Measurements from ENCODE around the gene AMFR.

Gene AMFR

GRCh38 chr16:56425439-56425832 lies at the start of gene AMFR:
AMFR (minus strand) TSS chr16:56425545; CDS start chr16:56425327, 218 bp downstream.
- peak; percentile 75 for DNase-seq (ENCODE audit: low spot score)

- DNase-seq (ENCODE audit: low spot score), result no peak
Measured at GRCh38 chr16:56470666-56471065, 45.3 kb upstream of the AMFR start.

DNA sequence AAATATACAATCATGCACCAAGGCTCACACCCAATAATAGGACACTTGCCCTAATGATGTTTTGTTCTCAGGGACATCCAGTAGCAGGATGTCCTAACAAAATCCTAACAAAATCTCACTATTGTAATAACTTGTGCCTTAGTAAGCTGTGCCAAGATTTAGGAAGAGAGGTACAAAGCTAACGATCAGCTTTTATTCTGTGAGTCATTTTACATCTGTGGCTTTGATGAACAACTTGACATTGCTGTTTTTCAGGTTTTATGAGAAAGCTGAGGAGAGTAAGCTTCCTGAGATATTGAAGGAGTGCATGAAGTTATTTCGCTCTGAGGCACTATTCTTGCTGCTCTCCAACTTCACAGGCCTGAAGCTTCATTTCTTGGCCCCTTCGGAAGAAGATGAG lies 44.9 kb upstream of the AMFR start:
- DNase-seq (ENCODE audit: low spot score), result no peak

- DNase-seq (ENCODE audit: low spot score), result no peak
Measured at GRCh38 chr16:56469748-56470147, 44.4 kb upstream of the AMFR start.

GRCh38 chr16:56468800-56469199 lies 43.5 kb upstream of the AMFR start:
- no peak for DNase-seq (ENCODE audit: low spot score)

DNA sequence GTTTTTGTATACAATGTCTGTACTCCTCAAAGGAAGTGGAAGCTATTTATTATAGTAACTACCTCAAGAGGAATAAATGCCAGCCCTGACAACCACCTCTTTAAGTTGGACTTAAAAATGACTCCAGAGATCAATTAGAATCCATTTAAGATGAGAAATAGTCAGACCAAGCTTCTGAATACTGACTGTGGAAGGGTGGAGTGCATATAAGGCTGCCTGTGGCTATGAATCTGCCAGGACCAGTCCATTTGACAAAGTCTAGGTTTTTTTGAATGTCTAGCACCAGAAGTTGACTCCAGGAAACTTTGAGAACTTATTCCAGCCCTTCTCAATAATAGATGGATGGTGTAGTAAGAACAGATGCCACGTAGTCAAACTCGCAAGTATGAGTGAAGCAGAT lies 41.0 kb upstream of the AMFR start:
- DNase-seq (ENCODE audit: low spot score), result no peak

- DNase-seq (ENCODE audit: low spot score), result no peak
Measured at GRCh38 chr16:56463153-56463552, 37.8 kb upstream of the AMFR start.

DNA sequence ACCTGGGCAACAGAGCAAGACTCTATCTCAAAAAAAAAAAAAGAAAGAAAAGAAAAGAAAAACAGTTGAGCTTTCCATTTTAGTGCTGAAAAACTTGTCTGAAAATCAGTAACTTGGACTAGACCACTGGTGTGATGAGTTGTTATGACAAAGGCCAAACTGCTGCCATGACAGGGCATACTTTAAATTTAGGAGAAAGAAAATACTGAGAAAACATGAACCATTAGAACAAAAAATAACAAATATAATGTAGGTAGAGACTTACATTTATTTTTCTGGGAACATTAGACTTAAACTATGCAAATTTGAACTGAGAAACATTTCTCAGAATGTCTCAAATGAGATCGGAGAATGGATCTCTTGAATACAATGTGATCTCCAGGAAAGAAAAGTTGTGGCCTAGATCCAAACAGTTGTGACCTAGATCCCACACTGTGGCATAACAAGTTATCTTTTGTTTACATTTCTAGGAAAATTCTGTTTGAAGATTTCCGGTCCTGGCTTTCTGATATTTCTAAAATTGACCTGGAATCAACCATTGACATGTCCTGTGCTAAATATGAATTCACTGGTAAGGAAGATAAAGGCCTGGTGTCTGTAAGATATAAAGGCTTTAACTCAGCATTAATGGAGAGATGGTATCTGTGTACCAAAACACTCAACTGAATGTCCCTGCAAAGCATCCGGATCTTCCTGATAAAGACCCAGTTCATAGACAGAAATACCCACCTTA lies 36.9 kb upstream of the AMFR start:
- no peak for DNase-seq (ENCODE audit: low spot score)

DNA sequence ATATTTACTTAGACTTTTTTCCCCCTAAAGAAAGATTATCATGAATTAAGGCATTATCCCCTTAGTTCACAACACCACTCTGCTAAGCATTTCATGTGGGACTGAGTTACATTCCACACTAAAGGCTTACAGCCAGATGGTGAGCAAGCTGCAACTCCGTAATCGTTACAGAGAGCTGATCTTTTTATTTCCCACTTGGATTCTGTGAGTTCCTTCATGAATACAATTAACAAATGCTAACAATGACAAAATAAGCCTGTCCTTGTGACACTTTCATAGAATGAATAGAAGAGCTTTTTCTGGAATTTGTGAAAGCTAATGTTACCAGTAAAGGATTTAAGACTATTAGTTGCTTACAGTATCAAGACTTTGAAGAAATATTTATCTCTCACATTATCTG lies 34.8 kb upstream of the AMFR start:
- DNase-seq (ENCODE audit: low spot score), result no peak

GRCh38 chr16:56457927-56458470 lies 32.7 kb upstream of the AMFR start:
- DNase-seq (ENCODE audit: low spot score), result no peak

- DNase-seq (ENCODE audit: low spot score), result no peak
Measured at GRCh38 chr16:56451753-56452689, 26.7 kb upstream of the AMFR start.

DNA sequence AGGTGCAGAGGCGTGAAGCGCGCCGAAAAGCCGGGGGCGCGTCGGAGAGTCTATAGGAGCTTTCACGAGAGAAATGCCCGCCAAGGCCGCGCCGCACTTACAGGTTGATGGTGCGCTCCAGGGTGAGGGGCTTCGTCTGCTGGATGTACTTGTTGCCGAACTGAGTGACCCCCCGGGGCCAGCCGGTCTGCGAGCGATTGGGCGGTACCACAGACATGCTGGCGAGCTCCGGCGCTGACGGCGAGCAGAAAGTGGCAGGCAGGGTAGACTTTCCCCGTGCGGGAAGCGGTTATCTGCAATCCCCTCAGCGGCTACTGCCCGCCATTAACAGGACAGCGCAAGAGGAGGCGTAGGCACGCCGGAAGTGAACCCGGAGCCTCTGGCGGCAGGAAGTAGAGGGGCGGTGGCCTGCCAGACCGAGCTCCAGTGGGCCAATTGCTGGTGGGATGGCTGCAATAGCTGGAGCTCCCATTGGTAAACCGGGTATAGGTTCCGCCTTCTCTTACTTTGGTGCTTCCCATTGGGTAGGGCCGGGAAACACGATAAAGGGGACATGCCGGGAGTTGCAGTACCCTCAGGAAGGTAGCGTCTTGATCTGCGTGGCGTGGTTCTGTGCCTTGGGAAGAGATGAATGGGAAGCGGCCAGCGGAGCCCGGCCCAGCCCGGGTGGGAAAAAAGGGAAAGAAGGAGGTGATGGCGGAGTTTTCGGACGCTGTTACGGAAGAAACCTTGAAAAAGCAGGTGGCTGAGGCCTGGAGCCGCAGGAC lies 25.8 kb upstream of the AMFR start, which contains the start of the genes NUDT21 and OGFOD1:
NUDT21 (minus strand) TSS at position 347 of the 767 bp plus-strand sequence; CDS start at position 217, 130 bp downstream.
OGFOD1 (plus strand) TSS at position 569 of the 767 bp plus-strand sequence; CDS start at position 628, 59 bp downstream.
- DNase-seq (ENCODE audit: low spot score), result peak; percentile 94

GRCh38 chr16:56450275-56450985 lies 25.1 kb upstream of the AMFR start:
- DNase-seq (ENCODE audit: low spot score), result no peak

- no peak for DNase-seq (ENCODE audit: low spot score)
Measured at GRCh38 chr16:56448005-56448404, 22.7 kb upstream of the AMFR start.

DNA sequence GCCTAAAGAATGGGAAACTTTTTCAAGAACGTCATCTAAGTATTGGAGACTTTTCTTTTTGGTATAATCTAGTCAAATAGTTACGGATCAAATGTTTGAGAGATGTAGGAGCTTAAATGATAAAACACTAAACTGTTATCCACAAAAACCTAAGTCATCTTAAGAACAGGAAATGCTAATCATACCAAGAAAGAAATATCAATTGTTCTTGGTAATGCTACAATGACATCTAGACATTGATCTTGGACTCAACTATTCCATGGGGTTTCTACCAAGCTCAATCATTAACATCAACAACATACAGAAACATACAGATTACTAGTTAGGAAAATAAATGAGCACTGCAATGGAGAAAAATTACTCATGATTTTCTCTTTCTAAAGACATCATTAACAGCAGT lies 21.9 kb upstream of the AMFR start:
- no peak for DNase-seq (ENCODE audit: low spot score)

DNA sequence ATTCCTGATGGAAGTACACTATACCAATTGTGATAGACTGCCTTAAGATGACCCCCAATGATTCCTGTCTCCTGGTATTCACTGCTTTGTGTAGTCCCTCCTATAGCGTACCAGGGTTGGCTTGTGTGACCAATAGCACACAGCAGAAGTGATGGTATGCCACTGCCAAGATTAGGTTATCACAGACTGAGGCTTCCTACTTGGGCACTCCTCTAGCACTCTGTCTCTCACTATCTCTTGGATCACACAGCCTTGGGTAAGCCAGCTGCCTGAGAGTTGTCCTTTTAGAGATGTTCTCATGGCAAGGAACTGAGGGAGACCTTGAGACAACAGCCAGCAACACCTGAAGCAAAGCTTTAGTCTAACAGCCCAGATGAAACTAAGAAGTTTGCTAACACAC lies 12.7 kb upstream of the AMFR start:
- no peak for DNase-seq (ENCODE audit: low spot score)

- no peak for DNase-seq (ENCODE audit: low spot score)
Measured at GRCh38 chr16:56436258-56436657, 10.9 kb upstream of the AMFR start.

GRCh38 chr16:56428091-56428490 lies 2.7 kb upstream of the AMFR start:
- DNase-seq (ENCODE audit: low spot score), result no peak

DNA sequence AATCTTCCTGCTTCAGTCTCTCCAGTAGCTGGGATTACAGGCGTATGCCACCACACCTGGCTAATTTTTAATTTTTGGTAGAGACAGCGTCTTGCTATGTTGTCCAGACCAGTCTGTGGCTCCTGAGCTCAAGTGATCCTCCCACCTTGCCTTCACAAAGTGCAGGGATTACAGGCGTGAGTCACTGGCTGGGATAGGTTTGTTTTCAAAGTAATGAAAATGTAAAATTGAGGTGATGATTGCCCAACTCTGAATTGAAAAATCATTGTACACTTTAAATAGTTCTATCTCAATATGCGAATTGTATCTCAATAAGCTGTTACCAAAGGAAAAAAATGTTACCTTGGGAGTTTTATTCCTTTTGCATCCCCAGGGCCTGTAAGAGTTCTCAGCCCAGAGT lies 1.2 kb upstream of the AMFR start:
- DNase-seq (ENCODE audit: low spot score), result no peak

DNA sequence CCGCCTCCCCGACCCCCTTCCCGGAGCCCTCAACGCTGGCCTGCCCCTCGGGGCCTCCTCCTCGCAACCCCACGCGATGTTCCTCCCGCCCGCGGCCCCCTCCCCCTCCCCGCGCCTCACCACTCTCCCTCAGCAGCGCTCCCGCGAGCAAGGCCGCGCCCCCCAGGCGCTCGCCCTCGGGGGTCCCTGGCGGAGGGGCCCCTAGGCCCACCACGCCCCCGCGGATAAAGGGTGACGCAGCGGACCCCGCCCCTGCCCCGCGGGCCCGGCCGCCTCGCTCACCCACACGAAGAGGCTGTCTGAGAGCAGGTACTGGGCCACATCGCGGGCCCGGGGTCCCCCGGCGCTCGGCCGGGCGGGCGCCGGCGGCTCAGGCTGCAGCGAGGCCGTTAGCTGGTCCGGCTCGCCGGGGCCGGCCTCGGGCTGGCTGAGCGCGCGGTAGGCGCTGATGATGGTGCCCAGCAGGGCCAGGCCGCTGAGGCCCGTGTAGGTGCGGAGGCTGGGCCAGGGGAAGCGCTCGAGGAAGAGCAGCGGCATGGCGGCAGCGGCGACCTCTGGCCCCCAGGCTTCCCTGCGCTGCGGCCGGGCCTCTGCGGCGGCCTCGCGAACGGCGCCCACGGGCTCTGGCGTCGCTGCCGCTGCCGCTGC lies 430 bp downstream of the AMFR start:
- peak; percentile 75 for DNase-seq (ENCODE audit: low spot score)

DNA sequence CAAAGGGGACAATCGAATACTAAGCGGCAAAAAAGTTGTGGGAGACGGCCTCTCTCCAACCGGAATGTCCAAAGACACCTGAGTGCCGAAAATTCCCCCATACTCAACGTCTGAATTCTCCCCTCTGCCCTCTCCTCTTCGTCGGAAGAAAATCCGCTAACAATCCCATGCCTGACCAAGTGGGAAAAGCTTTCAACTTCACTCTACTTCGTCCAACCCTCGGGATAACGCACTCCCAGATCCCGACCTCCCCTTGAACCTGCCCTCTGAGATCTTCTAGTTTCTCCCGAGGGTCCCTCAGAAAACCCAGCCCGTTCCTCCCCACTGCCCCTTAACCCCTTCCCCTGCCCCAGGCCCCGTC lies 961 bp downstream of the AMFR start:
- DNase-seq (ENCODE audit: low spot score), result no peak

Data from ecto neural progenitor cell (in vitro differentiated cells).